NCI-H146 (cell line): Measurements from ENCODE around the gene ACSL5.
"Not testable (repeated sequence)": the region's sequence is repeated elsewhere in the genome, so short reads cannot be mapped to it uniquely, and the experiment has no call there.

Source experiments
- DNase-seq: peaks from one replicate; lab custom pipeline; 2025; lab: John Stamatoyannopoulos, UW

The ACSL5 gene

DNA sequence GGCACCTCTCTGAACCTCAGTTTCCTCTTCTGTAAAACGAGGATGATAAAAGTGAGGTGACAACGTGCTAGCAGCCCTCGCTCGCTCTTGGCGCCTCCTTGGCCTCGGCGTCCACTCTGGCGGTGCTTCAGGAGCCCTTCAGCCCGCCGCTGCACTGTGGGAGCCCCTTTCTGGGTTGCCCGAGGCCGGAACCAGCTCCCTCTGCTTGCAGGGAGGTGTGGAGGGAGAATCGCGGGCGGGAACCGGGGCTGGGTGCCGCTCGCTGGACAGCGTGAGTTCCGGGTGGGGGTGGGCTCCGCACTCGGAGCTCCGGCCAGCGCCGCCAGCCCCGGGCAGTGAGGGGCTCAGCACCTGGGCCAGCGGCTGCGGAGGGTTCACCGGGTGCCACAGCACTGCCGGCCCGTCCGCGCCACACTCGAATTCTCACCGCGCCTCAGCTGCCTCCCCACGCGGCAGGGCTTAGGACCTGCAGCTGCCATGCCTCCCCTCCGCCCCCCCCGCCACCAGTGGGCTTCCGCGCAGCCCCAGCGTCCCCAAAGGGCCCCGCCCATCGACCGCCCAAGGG is 24.3 kb upstream of the ACSL5 start:
- DNase-seq: no peak

GRCh38 chr10:112351146-112351545 is 22.8 kb upstream of the ACSL5 start:
- DNase-seq: no peak

DNA sequence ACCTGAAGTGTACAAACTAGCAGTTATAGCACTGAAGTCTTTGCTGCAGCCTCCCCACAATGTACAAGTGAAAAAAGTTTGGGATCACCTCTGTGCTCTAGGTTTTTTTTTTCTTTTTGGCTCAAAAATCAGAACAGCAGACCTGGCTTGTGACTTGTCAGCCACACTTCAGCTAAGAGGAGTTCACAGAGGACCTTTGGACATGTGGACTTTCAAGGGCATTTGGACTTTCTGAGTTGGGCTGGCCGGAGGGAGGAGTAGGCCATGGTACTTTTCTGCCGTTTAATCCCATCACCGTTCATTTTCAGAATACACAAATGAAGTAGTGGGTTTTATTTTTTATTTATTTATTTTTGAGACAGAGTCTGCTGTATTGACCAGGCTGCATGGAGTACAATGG is 21.9 kb upstream of the ACSL5 start:
- DNase-seq: no peak

DNA sequence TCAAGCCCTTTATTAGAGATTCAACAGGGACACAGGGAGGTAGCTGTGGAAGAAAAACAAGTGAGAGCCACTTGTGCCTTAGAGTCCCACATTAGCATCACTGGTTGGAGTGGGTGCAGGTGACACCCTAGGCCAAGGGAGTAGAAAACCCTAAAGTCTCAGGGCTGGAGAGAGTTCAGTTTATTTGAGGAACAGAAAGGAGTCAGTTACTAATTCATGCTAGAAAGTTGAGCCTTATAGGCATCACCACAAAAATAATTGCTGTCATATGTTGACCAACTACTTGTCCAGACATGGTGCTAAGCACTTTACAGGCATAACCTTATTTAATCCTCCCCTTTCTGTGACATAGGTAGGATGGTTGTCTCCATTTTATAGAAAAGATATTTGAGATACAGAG is 20.9 kb upstream of the ACSL5 start:
- DNase-seq: no peak

DNA sequence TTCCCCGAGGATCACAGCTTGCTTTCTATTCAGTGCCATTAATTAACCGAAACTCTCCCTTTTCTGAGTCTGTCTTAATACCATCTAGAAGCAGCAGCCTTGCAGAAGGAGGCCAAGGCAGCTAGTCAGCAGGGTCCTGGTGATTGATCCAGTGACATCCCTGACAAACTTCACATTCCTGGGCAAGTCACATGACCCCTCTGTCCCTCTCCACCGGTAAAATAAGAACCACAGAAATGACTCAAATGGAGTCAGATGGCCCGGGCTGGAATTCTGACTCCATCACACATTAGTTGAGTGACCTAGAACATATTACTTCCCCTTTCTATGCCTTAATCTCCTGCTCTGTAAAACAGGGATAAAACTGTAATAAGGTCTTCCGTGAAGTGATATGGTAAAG is 17.2 kb upstream of the ACSL5 start:
- no peak for DNase-seq

GRCh38 chr10:112359606-112360307 is 14.2 kb upstream of the ACSL5 start:
- no peak for DNase-seq

DNA sequence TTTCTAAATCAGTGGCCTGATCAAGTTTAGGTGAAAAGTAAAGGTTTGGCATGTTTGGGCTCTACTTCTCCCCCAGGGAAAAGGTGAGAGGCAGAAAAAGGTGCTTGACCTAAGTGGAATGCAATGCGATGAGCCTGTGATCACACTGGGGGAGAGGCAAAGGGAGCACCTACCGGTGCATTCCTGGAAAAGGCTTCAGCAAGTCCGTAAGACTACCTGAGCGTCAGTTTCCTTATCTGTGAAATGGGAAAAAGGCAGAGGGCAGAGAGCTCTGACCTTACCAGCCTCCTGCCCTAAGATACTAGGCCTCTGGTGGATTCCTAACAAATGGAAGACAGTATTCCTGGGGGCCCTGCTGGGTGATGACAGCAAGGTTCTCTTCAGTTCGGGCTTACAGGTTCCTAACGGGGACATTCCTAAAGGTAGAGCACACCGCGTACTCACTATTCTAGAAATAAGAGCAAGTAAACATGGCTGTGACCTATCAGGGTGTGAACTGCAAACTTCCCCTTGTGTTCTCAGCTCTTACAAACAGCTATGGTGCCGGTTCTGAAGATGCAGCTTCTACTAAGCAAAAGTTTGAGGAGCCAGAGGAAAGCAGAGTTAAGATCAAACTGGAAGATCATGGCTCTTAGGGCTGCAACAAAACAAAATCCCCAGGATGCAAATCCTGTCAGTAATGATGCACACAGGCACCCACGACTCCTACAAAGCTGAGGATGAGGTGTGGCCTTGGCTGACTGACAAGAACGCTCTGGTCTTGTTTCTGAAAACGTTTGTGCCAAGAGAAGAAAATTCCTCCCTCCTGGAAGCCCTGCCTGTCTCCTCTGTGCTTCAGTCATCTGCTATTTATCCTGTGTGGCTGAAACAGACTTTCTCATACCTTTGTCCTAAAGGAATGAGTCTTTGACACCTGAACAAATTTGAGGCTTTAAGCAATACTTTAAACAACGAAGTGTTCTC is 13.3 kb upstream of the ACSL5 start:
- no peak for DNase-seq

- no peak for DNase-seq
These were observed 11.8 kb upstream of the ACSL5 start for GRCh38 chr10:112361951-112362751.

- DNase-seq: no peak
These were observed 11.1 kb upstream of the ACSL5 start for GRCh38 chr10:112362833-112363232.

DNA sequence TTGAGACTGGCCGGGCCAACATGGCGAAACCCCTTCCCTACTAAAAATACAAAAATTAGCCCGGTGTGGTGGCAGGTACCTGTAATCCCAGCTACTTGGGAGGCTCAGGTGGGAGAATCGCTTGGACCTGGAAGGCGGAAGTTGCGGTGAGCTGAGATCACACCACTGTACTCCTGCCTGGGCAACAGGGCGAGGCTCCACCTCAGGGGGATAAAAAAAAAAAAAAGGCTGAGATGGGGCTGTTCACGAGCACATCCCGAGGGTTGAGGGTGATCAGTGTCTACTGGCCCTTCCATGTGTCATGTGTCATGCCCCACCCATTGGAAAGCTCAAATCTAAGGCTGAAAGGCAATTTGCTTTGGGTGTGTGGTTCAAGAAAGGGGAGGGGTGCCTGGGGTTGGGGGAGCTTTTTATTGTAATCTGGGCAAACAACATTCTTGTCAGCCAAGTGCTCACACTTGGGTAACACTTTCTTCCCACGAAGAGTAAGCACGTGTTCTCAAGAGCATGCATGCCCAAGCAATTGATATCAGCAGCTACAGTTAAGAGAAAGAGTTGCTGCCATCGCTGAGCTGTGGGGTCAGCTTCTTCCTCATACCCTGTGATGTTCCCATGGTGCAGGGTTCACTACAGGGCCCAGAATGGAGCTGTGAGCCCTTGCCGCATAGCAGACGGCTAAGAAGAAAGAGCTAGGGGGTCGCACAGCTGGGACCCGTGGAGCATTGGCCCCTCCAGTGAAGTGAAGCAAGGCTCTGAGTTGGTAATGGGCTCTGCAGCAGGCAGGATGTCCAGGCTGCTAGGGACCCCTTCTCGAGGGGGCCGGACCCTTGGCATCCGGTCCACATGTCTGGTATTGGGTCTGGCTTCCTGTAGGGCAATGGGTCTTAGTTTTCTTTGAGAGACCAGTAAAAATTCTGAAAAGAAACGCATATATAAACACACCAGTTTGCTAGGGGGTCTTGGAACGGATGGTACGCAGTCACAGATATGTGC is 9.9 kb upstream of the ACSL5 start:
- no peak for DNase-seq

DNA sequence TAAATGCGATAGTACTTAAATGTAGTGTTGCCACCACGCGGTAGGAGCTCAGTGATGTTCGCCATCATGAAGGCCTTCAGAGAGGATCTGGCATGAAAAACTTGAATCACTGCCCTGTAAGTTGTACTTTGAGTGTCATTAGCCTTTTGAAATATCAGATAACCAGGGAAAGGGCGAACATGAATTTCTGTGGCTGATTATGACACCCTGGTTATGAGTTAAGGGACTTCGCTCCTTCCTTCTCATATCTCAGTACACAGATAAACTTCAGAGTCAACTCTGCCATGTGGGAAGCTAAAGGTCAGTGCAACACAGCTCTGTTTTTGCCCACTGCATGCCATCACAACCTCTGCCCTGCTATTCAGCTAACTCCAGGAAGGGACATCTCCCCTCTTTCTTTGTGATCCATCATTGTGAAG is 8.9 kb upstream of the ACSL5 start:
- DNase-seq: no peak

DNA sequence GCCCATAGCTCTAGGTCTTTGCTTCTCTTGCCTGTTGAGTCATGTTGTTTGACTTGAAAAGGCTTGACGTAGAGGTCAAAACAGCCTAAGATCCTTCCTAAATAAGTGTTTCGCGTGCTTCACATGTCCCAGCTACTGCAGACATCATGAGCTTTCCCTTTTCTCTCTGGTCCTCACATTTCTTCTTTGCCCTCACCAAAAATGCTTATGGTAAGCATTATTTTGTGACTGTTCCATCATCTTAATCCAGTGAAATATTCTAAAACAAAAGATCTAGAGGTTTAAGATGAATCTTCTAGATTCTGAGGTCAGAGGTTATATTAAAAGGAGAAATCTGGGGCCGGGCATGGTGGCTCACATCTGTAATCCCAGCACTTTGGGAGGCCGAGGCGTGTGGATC is 8.5 kb upstream of the ACSL5 start:
- no peak for DNase-seq

- DNase-seq: no peak
These were observed 6.9 kb upstream of the ACSL5 start for GRCh38 chr10:112366992-112367391.

GRCh38 chr10:112367516-112367915 is 6.4 kb upstream of the ACSL5 start:
- no peak for DNase-seq

DNA sequence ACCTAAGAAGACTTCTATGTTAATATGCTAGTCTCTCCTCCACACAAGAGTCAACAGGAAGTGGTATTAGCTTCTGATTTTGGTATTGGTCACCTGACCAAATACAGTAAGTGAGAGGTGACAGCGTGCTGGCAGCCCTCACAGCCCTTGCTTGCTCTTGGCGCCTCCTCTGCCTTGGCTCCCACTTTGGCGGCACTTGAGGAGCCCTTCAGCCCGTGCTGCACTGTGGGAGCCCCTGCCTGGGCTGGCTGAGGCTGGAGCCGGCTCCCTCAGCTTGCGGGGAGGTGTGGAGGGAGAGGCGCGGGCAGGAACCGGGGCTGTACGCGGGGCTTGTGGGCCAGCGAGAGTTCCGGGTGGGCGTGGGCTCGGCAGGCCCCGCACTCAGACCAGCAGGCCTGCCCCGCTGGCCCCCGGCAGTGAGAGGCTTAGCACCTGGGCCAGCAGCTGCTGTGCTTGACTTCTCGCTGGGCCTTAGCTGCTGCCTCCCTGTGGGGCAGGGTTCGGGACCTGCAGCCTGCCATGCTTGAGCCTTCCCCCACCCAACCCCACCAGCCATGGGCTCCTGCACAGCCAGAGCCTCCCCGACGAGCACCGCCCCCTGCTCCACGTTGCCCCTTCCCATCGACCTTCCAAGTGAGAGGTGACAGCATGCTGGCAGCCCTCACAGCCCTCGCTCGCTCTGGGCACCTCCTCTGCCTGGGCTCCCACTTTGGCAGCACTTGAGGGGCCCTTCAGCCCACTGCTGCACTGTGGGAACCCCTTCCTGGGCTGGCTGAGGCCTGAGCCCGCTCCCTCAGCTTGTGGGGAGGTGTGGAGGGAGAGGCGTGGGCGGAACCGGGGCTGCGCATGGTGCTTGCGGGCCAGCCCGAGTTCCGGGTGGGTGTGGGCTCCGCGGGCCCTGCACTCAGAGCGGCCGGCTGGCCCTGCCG is 4.2 kb upstream of the ACSL5 start:
- DNase-seq: no peak

- DNase-seq: no peak
These were observed 3.5 kb upstream of the ACSL5 start for GRCh38 chr10:112370424-112370819.

DNA sequence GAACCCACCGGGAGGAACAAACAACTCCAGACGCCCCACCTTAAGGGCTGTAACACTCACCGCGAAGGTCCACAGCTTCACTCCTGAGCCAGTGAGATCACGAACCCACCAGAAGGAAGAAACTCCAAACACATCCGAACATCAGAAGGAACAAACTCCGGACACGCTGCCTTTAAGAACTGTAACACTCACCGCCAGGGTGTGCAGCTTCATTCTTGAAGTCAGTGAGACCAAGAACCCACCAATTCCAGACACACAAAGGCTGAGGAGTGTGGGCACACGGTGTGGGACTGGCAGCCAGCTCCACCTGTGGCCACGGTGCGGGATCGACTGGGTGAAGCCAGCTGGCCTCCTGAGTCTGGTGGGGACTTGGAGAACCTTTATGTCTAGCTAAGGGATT is 2.6 kb upstream of the ACSL5 start:
- not testable (repeated sequence) for DNase-seq

DNA sequence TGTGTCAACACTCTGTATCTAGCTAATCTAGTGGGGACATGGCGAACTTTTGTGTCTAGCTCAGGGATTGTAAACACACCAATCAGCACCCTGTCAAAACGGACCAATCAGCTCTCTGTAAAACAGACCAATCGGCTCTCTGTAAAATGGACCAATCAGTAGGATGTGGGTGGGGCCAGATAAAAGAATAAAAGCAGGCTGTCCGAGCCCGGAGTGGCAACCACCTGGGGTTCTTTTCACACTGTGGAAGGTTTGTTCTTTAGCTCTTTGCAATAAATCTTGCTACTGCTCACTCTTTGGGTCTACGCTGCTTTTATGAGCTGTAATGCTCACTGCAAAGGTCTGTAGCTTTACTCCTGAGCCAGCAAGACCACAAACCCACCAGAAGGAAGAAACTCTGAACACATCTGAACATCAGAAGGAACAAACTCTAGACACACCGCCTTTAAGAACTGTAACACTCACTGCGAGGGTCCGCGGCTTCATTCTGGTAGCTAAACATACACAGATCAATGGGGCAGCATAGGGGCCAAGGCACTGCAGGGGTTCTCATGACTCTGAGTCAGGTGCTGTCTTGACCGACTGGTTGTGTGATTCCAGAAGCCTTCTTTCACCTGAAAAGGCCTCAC is 1.6 kb upstream of the ACSL5 start:
- DNase-seq: not testable (repeated sequence)
